WI38 (cell line): ENCODE measurements around the gene AGPS.

Experiments
- H3K4me3 ChIP-seq: 2 replicates; pipeline ENCODE4 v1.5.1; 2011; ENCODE audit warnings: low read depth, mild to moderate bottlenecking, control low read depth, low read length
- CTCF ChIP-seq: IDR thresholded peaks from 2 replicates; pipeline ENCODE4 v1.5.1; 2012; ENCODE audit warnings: low read depth, mild to moderate bottlenecking, control low read depth, low read length

AGPS gene

GRCh38 chr2:177578454-177578853 lies 185.9 kb downstream of the AGPS start:
- TF ChIP-seq CTCF, result no peak
- H3K4me3 ChIP-seq, result no peak overlapping the region

GRCh38 chr2:177579486-177580036 lies 187.0 kb downstream of the AGPS start:
- no peak for TF ChIP-seq CTCF
- no peak overlapping the region for H3K4me3 ChIP-seq

- no peak for TF ChIP-seq CTCF
- no peak overlapping the region for H3K4me3 ChIP-seq
Measured at GRCh38 chr2:177582000-177582399, 189.4 kb downstream of the AGPS start.

- no peak for TF ChIP-seq CTCF
- H3K4me3 ChIP-seq, result no peak overlapping the region
Measured at GRCh38 chr2:177584030-177584692, 191.6 kb downstream of the AGPS start.

GRCh38 chr2:177585234-177585863 lies 192.8 kb downstream of the AGPS start:
- peak overlapping the region; percentile 32 for H3K4me3 ChIP-seq
- TF ChIP-seq CTCF, result no peak

GRCh38 chr2:177586154-177586553 lies 193.6 kb downstream of the AGPS start:
- TF ChIP-seq CTCF, result no peak
- H3K4me3 ChIP-seq, result no peak overlapping the region

GRCh38 chr2:177587371-177587770 lies 194.8 kb downstream of the AGPS start:
- no peak for TF ChIP-seq CTCF
- no peak overlapping the region for H3K4me3 ChIP-seq
